GM18868 (cell line): ENCODE results near the gene SYNE1.

ENCODE experiments used
- ATAC-seq: cut with Tn5 transposase; IDR thresholded peaks from one replicate; pipeline ENCODE4 v1.9.1; 2021; ENCODE audit warnings: mild to moderate bottlenecking, moderate library complexity; ENCODE audit not compliant: unreplicated experiment

Gene SYNE1

DNA sequence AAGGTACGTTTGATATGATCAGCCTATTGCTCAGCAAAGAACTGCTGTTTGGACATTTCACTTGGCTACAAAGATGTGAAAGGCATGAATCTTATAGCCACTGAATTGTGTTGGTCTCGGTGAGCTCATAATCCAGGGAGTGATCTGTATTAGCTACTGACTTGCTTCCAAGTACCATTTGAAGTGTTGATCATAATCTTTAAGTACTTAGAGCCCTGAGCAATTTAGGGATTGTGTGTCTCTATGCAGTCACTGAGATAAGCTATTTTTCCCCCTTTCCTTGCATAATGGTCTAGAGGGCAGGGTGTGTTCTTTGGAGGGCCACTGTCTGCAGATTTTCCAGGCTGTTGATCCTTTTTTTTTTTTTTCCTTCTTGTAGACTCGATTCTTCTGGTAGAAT lies 436.0 kb downstream of the SYNE1 start:
- no peak for ATAC-seq

DNA sequence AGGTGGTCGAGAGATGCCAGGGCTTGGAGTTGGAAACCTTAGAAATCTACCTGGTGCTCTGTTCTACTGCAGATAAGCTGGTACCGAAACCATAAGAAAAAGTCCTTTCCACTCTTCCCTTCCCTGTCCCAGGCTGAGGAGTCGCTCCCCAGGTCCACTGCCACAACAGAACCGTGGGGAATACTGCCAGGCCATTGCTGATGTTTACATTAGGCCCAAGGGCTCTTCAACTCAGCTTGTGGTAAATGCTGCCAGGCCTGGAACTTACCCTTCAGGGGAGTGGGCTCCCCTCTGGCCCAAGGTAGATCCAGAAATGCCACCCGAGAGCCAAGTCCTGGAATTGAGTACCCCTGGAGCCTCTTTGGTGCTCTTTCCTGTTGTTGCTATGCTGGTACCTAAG lies 441.3 kb downstream of the SYNE1 start:
- no peak for ATAC-seq

DNA sequence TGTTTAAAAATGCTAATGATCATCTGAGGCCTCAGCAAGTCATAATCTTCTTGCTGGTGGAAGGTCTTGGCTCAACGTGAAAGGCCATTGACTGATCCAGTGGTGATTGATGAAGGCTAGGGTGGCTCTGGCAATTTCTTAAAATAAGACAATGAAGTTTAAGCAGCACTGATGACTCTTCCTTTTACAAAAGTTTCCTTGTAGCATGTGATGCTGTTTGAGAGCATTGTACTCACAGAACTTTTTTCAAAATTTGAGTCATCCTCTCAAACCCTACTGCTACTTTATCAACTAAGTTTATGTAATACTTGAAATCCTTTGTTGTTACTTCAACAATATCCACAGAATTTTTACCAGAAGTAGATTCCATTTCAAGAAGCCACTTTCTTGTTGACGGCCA lies 447.4 kb downstream of the SYNE1 start:
- ATAC-seq: no peak

DNA sequence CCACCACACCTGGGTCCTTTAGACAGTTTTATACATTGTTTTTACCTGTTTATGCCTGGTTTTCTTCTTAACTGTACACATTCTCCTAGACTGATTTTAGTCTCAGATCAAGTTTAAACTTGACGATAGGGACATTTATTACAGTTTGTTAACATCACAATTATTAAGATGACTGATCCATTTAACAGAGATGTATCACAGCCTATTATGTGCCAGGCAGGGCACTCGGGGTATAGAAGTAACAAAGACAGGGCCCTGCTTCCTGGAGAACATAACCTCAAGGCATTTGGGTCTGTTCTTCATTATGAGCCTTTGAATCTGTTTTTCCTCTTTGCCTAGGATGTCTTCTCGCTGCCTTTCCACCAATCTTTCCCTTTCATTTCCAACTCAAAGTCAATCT lies 449.2 kb downstream of the SYNE1 start:
- no peak for ATAC-seq

DNA sequence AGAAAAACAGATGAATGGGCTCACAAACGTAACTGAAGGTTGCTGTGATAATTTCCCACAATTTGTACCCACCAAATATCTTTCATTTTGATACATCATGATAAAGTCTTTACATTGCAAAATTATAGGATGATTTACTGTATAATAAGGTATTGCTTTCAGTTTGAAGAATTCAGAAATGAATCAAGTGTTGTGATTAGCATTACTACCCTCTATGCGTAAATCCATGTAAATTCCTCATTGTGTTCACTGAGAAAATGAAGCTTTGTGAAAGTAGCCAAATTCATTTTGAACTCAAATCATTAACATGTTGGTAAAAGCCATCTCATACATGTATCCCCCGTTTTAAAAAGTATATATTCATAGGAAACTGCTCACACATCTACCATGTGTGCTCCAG lies 450.3 kb downstream of the SYNE1 start:
- no peak for ATAC-seq

DNA sequence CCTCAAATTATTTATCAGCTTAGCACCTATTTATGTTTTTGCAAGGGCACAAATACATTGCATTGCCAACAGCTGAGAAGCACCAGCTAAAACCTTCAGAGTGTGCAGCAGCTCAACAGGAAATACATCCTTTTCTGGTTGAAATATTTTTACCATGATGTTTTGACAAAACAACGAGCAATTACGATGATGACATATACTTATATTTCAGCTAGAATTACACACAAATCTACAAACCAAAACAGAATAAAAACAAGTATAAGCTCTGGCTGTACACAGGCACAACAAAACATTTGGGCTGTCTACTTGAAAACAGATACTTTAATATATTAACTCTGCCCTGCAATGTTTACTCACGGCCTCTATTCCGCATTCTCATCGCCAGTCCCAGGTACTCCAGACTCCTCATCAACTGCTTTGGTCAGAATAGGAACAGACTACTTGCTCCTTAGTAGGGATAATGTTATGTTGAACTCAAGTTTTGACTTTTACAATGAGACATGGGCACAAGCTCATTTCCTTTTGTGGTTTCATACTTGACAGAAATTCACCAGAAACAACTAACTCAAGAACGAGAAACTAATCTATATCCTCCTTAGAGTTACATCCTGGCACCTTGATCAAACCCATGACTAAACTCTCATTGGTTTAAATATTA lies 452.1 kb downstream of the SYNE1 start:
- ATAC-seq: peak; percentile 81

DNA sequence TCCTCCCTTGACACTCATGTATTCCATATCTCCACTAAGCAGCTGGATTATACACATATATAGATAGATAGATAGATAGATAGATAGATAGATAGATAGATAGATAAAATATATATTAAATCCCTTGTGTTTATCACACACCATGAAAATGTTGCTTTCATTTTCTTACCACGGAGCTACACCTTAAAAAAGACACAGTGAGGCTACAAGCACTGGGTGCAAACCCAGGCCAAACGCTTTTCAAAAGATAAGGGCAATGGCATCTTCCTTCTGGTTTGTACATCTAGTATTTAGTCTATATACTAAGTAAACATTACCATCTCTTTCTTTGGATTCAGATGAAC lies 452.6 kb downstream of the SYNE1 start:
- ATAC-seq: peak; percentile 41

DNA sequence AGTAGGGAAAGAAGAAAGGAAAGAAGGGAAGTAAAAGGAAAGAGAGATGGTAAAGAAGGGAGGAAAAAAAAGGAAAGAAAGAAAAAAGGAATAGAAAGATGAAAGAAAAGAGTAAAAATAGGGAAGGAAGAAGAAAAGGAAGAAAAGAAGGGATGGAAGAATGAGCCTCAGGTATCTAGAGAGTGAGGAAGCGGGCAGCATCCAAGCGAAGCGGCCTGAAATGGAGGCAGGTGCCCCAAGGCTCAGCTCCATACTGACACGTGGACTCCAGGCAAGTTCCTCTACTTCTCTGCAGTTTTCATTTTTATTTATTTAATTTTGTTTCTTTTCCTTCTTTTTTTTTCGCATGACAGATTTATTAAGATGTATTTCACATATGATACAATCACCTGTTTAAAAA lies 456.6 kb downstream of the SYNE1 start:
- no peak for ATAC-seq

DNA sequence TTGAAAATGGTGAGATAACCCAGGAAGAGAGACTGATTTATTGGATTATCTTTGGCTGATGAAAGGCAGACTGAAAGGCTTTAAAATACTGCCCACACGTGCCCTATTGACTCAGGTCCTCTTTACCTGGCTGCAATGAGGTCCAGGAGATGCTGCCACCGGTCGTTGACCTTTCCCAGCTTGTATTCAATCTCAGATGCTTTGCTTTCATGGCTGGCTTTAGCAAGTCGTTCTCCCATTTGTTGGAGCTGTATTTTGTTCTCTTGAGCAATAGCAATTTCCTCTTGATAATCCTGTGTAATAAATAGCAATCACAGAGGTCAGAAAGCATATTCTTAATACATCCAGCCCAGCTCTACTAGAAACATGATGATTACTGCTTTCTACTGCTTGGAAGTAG lies 460.9 kb downstream of the SYNE1 start:
- no peak for ATAC-seq

DNA sequence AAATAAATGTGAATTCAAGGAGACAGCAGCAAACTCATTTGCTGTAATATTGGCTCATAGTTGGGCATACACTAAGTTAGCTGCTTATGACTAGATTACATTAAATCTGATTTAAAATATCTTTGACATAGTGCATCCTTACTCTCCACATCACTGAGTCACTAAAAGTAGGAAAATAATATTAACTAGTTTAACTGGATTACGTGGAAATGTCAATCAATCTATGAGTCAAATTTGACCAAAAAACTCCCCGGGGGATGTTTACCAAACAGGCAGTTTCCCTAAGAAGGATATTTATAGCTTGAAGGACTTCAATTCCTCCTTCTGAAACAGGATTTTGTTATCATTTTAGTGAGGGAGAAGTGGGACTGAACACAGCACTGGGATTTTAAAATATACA lies 463.2 kb downstream of the SYNE1 start:
- ATAC-seq: no peak

DNA sequence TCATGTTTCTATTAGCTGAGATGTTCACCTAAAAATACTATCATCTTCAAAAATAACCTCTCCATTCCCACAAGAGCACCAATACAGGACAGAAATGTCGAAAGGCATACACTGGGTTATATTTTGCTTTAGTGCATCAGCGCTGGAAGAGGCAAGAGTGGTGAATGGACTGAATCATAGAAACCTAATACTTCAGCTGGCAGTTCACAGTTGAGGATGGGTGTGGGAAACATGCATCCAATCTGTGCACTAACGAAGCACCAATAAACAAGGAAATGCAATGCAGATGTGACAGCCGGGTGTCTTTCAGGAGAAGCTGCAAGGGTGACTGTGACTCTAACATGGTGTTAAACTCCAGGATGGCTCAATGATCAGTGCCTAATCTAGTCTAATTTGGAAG lies 463.8 kb downstream of the SYNE1 start:
- no peak for ATAC-seq

DNA sequence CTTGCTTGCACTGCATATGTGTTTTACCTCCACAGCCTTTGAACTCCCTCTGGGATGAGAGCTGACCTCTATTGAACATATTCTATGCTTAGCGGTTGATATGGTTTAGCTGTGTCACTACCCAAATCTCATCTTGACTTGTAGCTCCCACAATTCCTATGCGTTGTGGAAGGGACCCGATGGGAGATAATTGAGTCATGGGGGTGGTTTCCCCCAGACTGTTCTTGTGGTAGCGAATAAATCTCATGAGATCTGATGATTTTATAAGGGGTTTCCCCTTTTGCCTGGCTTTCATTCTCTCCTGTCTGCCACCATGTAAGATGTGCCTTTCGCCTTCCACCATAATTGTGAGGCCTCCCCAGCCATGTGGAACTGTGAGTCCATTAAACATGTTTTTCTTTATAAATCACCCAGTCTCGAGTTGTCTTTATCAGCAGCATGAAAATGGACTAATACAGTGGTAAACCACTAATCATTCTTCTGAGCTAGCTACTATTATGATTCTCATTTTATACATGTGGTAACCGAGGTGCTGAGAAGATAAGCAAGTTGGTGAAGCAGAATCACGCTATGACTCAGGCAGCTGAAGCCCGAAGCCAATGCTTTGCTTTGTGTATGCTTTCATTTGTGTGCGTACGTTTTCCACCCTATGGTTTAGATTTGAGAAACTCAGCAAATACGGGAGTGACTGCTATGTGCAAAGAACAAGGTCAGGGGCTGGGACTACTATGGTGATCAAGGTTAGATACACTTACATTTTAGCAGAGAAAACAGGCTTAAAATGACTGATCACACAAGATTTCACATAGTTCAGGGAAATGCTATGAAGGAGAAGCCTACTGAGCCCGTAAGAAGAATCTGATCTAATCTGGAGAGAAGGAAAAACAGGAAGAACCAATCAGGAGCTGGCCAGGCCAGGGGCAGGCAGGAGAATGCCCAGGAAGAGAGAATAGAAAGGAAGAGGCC lies 466.2 kb downstream of the SYNE1 start:
- ATAC-seq: peak; percentile 97

DNA sequence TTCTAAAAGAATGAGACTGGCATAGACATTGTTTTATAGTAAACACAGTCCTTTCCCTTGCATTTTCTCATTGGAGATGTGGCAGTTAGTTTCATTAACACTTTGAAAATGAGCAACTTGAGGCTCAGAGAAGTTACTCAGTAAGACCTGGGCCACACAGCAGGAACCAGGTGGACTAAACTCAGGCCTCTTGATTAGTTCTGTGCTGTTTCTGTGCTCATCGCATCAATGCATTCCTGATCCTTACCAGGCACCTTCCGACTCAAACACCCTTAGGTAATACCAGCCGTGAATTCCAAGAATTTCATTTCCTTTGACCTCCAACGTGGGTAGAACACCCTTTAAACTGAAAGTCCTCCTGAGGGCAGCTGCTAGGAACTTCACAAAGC lies 466.9 kb downstream of the SYNE1 start:
- ATAC-seq: no peak

DNA sequence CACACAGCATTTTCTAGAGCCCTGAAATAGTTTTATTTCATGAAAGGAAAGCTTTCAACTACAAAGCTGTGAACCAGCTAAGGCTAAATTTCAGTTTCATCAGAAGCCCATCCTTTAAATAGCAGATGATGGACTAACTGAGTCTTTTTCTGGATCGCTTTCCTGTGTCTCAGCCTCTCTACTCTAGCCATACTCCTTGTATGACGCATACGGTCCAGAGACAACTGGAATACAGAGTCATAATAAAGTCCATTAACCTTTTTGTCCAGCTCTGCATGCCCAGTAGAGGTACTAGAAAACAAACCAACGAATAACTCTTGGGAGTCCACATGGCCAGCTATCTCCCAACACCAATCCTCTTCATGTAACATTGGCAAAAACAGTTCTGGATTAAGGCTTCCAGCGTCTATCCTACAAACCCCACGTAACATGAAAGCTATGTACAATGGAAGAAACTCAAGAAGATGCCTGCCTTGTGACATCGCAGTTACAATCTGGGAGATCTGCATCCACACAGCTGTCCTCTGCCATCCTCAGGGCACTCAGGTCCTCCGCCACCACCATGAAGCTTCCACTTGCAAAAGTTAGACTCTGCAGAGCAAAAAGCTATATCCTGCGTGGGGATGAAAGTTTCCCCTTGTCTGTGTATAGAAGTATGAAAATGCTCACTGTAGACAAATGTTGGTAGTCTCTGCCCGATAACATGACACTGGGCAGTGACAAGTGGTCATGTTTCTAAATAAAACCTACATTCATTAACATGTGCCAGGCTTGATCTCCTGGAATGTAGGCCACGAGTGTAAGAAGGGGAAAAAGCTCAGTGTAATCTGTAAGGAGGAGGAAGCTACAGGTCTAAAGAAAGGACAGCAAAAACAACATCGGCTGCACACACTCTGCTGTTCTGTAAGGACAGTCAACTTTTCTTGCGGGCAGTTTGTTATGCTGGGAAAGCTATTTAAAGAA lies 469.2 kb downstream of the SYNE1 start:
- no peak for ATAC-seq

DNA sequence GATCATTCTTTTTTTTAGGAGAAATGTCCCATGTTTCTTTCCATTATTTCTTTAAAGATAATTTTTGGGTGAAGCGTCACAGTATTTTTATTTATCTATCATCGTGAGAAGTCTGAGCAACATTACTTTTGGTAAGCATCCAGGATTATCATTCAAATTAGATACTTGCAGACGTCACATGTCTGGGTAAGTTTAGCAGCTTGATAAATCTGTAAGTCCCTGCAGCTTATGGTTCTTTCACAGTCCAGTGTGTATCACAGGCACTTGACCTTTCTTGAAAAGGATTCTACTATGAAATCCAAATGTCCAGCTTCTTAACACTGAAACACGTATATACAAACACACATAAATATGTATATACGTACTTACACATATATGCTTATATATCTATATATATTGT lies 470.3 kb downstream of the SYNE1 start:
- no peak for ATAC-seq

DNA sequence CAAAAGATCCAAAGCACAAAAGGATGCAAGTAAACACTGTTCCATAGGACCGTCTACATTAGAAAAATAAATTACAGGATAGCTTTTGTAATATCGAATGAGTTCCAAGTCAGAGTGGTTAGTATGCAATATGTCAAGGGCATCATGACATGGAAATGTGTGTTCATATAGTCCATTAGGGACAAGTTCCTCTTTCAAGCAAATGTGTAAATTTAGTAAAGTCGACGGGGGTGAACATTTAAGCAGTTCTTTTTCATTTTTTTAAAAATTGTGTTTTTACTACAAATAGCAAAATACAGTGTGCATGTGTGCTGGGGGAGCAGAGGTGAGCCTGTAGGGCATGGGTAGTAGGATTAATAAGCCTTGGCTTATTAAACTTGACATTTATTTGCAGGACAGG lies 470.7 kb downstream of the SYNE1 start:
- ATAC-seq: no peak

DNA sequence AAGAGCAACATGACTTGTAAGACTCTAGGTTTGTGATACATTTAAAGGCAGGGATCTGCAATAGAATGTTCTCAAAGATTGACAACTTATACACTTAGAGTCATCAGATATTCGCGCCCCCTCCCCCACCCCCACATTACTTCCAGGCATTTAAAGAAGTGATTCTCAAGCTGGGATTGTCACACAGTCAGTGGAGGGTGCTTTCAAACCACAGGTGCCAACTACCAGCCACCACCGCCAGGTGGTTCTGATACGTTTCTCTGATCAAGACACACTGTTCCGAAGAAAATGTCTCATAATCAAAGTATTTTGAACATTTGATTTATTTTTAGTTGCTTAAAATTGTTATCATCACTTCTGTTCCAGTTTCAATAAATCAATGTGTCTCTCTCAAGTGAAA lies 472.2 kb downstream of the SYNE1 start:
- ATAC-seq: no peak

DNA sequence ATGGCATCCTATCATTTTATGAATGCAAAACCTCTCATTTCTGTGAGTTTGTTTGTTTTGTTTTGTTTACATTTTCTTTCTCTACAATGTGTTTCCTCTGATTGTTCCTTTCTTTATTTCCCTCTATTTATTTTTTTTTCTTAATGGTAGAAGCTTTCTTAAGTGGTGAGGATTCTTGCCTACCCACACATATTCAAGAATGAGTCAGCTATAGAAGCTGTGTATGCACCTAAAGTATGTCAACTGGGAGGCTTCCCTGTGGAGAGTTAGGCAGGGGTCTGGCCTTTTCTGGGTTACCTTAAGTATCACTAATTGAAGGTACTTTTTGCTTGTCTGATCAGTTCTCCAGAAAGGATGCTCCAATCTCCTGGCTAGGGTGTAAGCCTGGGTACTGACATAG lies 475.7 kb downstream of the SYNE1 start:
- ATAC-seq: peak; percentile 63

DNA sequence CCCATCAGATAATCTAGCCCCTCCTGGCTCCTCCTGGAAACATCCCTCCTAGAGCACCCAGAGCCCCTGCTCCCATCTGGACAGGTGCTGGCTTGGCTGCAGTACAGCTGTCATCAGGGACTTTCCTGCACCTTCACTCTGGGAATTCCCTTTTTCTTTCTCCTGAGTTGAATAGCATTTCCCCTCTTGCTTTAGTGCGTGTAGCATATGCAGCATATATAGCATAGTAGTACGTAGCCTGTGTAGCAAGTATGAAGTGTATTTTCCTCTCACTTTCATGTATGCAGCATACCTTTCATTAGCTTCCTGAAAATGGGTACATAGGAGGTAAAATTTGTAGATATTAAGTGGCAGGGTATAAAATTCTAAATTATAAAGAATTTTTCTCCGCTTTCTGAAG lies 476.8 kb downstream of the SYNE1 start:
- peak; percentile 98 for ATAC-seq

DNA sequence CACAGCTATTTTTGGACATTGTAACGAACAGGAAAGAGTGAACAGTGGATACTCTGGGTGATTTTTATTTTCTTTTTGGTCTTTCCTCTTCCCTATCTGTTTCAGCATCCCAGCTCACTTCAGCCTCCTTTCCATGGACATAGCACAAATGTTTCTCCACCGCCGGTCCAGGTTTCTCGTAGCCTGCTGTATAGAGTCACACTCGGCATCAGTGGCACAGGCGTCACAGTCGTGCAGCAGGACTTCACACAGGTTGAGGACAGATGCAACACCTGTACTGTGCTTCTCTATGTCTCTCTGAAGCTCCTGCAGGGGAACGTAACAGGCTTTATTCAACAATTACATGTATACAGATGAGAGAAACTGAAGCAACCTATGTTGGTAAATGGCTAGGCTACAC lies 481.4 kb downstream of the SYNE1 start:
- no peak for ATAC-seq

DNA sequence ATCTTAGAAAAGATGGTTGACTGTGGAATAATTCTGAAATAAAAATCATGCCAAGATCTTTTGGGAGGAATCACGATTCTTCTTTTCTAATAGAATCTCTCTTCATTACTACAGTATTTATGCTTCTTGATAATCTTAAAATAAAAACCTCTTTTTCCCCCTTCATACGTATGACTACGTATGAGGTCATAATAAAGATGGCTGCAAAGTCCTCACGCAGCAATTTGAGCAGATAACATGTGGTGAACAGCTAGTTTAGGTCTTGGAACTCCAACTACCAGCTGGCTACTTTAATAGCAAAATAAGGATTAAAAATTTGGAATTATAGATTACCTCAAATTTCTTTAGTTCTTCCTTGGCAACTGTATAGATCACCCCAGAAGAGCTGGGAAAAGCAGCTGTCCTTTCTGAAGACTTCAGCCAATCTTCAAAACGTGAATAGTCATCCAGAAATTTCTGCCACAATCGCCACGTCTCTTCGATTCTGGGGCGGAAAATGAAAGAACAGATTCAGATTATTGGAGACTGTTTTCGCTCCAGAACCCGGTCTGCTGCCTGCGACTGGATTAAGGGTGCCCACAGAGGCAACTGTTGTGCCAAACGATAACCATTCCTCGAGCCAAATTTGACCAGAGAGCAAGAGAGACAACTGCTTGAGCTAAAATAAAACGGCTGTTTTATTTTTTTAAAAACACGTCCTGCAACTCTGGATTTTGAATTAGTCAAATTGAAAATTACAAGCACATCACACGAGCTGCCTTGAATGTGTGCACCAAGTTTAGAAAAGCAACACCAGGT lies 482.4 kb downstream of the SYNE1 start:
- ATAC-seq: no peak
